CD14-positive monocyte (primary cell): ENCODE results near the gene RPS25. TPM values are rescaled to one million over a fixed set of nuclear protein-coding genes. Genes with fewer than 3 reads are reported as not detected.
"Not testable (repeated sequence)": the region's sequence is repeated elsewhere in the genome, so short reads cannot be mapped to it uniquely, and the experiment has no call there.

Source experiments
- DNase-seq, 3 donors: peaks; one replicate each; pipeline ENCODE4 v3.0.0-alpha.2; 2011 to 2022
- H2AFZ ChIP-seq: 2 replicates; pipeline ENCODE4 v1.6.0; 2012; ENCODE audit warnings: mild to moderate bottlenecking, low read depth, low read length, inconsistent platforms; ENCODE audit not compliant: insufficient read depth, poor library complexity, severe bottlenecking
- H3K27ac ChIP-seq, 2 donors: 1 replicate in 1 of 2; 2 replicates in 1 of 2; pipeline ENCODE4 v1.5.1; 2012 to 2013; ENCODE audit warnings: low read length in 2 of 2, control low read depth in 1 of 2, inconsistent platforms in 1 of 2, low read depth in 1 of 2, mild to moderate bottlenecking in 1 of 2
- H3K27me3 ChIP-seq, 2 donors: one replicate each; pipeline versions ENCODE4 v1.6.0 to v1.6.1; 2011 to 2013; ENCODE audit warnings: low read length in 2 of 2; ENCODE audit not compliant: control insufficient read depth in 2 of 2, insufficient read depth in 2 of 2
- H3K36me3 ChIP-seq, 2 donors: replicated peaks in 1 of 2; 1 replicate in 1 of 2; 2 replicates in 1 of 2; pipeline versions ENCODE4 v1.5.1 to v1.6.1; 2012 to 2013; ENCODE audit warnings: low read length in 2 of 2, control low read depth in 1 of 2, inconsistent platforms in 1 of 2, mild to moderate bottlenecking in 1 of 2; ENCODE audit not compliant: insufficient read depth in 2 of 2, control insufficient read depth in 1 of 2
- H3K4me1 ChIP-seq, 2 donors: 1 replicate in 1 of 2; 2 replicates in 1 of 2; pipeline versions ENCODE4 v1.5.1 to v1.6.1; 2012 to 2013; ENCODE audit warnings: low read length in 2 of 2, control low read depth in 1 of 2, inconsistent platforms in 1 of 2, mild to moderate bottlenecking in 1 of 2, moderate library complexity in 1 of 2; ENCODE audit not compliant: insufficient read depth in 2 of 2, control insufficient read depth in 1 of 2
- H3K4me2 ChIP-seq: replicated peaks from 2 replicates; pipeline ENCODE3; 2012; ENCODE audit warnings: low read length, moderate library complexity, mild to moderate bottlenecking; ENCODE audit not compliant: poor library complexity, severe bottlenecking; ENCODE audit errors: extremely low read depth
- H3K4me3 ChIP-seq, 3 experiments: fragments of 200-600 bp in 1 of 3; sonication (generic) in 1 of 3; replicated peaks in 1 of 3; 1 replicate in 2 of 3; 2 replicates in 1 of 3; pipeline ENCODE4 v1.5.1; 2011 to 2013; ENCODE audit warnings: low read length in 3 of 3, mild to moderate bottlenecking in 3 of 3, control low read depth in 2 of 3, low read depth in 2 of 3, inconsistent platforms in 1 of 3, moderate library complexity in 1 of 3
- H3K79me2 ChIP-seq: 2 replicates; pipeline ENCODE4 v1.6.0; 2012; ENCODE audit warnings: mild to moderate bottlenecking, control low read depth, inconsistent platforms, low read length, moderate library complexity; ENCODE audit not compliant: insufficient read depth
- H3K9ac ChIP-seq: 2 replicates; pipeline ENCODE4 v1.6.0; 2017; ENCODE audit warnings: low read length, mild to moderate bottlenecking; ENCODE audit not compliant: insufficient read depth, poor library complexity, severe bottlenecking
- H3K9me3 ChIP-seq, 2 donors: replicated peaks in 1 of 2; 1 replicate in 1 of 2; 2 replicates in 1 of 2; pipeline versions ENCODE4 v1.5.1 to v1.6.1; 2012 to 2013; ENCODE audit warnings: low read length in 2 of 2, control low read depth in 1 of 2; ENCODE audit not compliant: control insufficient read depth in 1 of 2, insufficient read depth in 1 of 2
- H4K20me1 ChIP-seq: 2 replicates; pipeline ENCODE4 v1.6.0; 2012; ENCODE audit warnings: mild to moderate bottlenecking, low read length, control low read depth, moderate library complexity; ENCODE audit not compliant: insufficient read depth
- H3K27ac Mint-ChIP-seq, 7 donors: one replicate each; pipeline ENCODE4 v1.8.0; 2020; ENCODE audit warnings: mild to moderate bottlenecking in 7 of 7, mixed read lengths in 7 of 7, moderate library complexity in 6 of 7, inconsistent platforms in 2 of 7
- H3K27me3 Mint-ChIP-seq, 3 donors: one replicate each; pipeline ENCODE4 v1.8.0; 2021 to 2022; ENCODE audit warnings: low read depth in 3 of 3, mild to moderate bottlenecking in 3 of 3, mixed read lengths in 3 of 3, moderate library complexity in 3 of 3, inconsistent platforms in 1 of 3
- H3K36me3 Mint-ChIP-seq, 2 donors: one replicate each; pipeline ENCODE4 v1.8.0; 2020; ENCODE audit warnings: mixed read lengths in 2 of 2, inconsistent platforms in 1 of 2, mild to moderate bottlenecking in 1 of 2
- H3K4me1 Mint-ChIP-seq: one replicate; pipeline ENCODE4 v1.8.0; 2020; ENCODE audit warnings: mild to moderate bottlenecking, mixed read lengths
- H3K4me3 Mint-ChIP-seq, 2 donors: one replicate each; pipeline ENCODE4 v1.8.0; 2020; ENCODE audit warnings: mild to moderate bottlenecking in 2 of 2, mixed read lengths in 2 of 2, moderate library complexity in 1 of 2
- H3K9me3 Mint-ChIP-seq, 7 donors: one replicate each; pipeline ENCODE4 v1.8.0; 2020 to 2022; ENCODE audit warnings: mixed read lengths in 7 of 7, mild to moderate bottlenecking in 6 of 7, moderate library complexity in 6 of 7, inconsistent platforms in 2 of 7
- WGBS: methylation state at CpG from one replicate; pipeline ENCODE4 v1.1.5; 2013; ENCODE audit warnings: missing lambda C conversion rate; ENCODE audit not compliant: insufficient coverage; 5-methylcytosine and 5-hydroxymethylcytosine counted together
- intact Hi-C, 2 donors: fragments of 100-400 bp; cut with micrococcal nuclease; formaldehyde crosslinking; loops; one replicate each; pipeline versions ENCODE4 v1.15.0 to v1.15.1; 2023
- polyA plus RNA-seq, 3 donors: library from polyadenylated mRNA; depleted of rRNA in 1 of 3; unstranded in 2 of 3; stranded (reverse) in 1 of 3; fragments of 300-500 nt in 2 of 3; fragments of >200 nt in 1 of 3; fragmentation: Illumina TruSeq in 2 of 3; gene quantifications; 1 replicate in 2 of 3; 2 replicates in 1 of 3; pipeline ENCODE4 v1.2.3, GENCODE V29; 2012 to 2021
- TF ChIP-seq, protein P1 (sequence below): fragments of 200-600 bp; IDR thresholded peaks from one replicate; pipeline ENCODE4 v1.8.0; 2022; ENCODE audit warnings: antibody characterized with exemption, mild to moderate bottlenecking

RPS25 gene
- polyA plus RNA-seq, 3 donors = 1,137 to 1,336 (median 1,264) TPM

DNA sequence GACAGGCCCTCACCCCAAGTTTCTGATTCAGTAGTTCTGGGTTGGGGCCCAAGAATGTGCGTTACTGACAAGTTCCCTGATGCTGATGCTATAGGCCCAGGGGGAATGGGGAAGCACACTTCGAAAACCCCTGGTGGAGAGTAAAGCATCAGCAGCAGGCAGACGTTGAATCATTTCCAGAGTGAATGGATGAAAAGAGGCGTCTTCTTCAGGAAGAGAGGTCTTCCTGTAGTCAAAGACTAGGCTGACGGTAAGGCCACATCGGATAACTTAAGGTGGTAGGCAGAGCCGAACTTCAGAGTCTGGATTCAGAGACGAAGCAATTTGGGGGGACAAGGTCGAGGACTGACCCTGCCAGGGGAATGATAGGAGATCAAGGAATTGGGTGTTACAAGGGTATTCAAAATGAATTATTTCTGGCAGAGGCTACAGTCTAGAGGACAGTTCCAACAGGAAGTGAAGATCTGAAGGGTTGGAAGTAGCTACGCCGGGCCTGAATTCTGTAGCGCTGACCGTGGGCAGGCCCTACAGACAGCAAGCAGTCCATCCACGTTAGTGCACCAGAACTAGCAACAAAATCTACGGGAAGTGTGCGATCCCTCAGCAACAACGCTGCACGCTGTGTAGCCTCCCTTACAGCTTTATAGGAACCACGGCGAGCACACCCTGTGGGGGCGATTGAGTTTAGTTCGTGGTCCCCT, 21.1 kb downstream of the RPS25 start:
- Histone ChIP-seq H3K9me3 (no peaks in the 10 kb centered on the region), H3K9ac (peak overlapping the region; percentile 24), H3K27me3 (no peaks in the 10 kb centered on the region), H3K36me3 (peaks cover 17 to 29% of the 10 kb centered on the region in 2 donors), H3K4me2 (peak overlapping the region; percentile 99), H3K4me3 (peak overlapping the region; percentile 65 to 87 (median 82)), H2AFZ (peak overlapping the region; percentile 95), H4K20me1 (no peaks in the 10 kb centered on the region), H3K27ac (peak overlapping the region in 1 of 2 donors; percentile 87), H3K79me2 (peaks cover 34% of the 10 kb centered on the region), H3K4me1 (peaks cover 19 to 23% of the 10 kb centered on the region in 2 donors)
- TF ChIP-seq, protein P1, sequence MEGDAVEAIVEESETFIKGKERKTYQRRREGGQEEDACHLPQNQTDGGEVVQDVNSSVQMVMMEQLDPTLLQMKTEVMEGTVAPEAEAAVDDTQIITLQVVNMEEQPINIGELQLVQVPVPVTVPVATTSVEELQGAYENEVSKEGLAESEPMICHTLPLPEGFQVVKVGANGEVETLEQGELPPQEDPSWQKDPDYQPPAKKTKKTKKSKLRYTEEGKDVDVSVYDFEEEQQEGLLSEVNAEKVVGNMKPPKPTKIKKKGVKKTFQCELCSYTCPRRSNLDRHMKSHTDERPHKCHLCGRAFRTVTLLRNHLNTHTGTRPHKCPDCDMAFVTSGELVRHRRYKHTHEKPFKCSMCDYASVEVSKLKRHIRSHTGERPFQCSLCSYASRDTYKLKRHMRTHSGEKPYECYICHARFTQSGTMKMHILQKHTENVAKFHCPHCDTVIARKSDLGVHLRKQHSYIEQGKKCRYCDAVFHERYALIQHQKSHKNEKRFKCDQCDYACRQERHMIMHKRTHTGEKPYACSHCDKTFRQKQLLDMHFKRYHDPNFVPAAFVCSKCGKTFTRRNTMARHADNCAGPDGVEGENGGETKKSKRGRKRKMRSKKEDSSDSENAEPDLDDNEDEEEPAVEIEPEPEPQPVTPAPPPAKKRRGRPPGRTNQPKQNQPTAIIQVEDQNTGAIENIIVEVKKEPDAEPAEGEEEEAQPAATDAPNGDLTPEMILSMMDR = peak; percentile 41
- Mint-ChIP-seq H3K9me3 (peaks cover 0 to 3% (median 0%) of the 10 kb centered on the region in 7 donors), H3K27ac (peak overlapping the region; percentile 87 to 95 (median 89)), H3K36me3 (peaks cover 24 to 34% of the 10 kb centered on the region in 2 donors), H3K27me3 (peaks cover 0 to 2% (median 0%) of the 10 kb centered on the region in 3 donors), H3K4me1 (peaks cover 27% of the 10 kb centered on the region), H3K4me3 (peak overlapping the region; percentile 95 to 97)
- peak; percentile 51 to 76 (median 55) for DNase-seq
- WGBS = 7% methylated on average over 20 of the region's 22 CpGs
- intact Hi-C loops = loop anchor here in 1 of 2 donors (5.0 kb wide), 1 partner anchor 35 kb away; the partner anchor contains the start of gene SLC37A4

DNA sequence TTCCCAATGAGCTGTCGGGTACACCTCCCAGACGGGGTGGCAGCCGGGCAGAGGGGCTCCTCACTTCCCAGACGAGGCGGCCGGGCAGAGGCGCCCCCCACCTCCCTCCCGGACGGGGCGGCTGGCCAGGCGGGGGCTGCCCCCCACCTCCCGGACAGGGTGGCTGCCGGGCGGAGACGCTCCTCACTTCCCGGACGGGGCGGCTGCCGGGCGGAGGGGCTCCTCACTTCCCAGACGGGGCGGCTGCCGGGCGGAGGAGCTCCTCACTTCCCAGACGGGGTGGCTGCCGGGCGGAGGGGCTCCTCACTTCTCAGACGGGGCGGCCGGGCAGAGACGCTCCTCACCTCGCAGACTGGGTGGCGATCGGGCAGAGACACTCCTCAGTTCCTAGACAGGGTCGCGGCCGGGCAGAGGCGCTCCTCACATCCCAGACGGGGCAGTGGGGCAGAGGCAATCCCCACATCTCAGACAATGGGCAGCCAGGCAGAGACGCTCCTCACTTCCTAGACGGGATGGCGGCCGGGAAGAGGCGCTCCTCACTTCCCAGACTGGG, 26.6 kb downstream of the RPS25 start:
- H3K9me3 Mint-ChIP-seq, H3K4me1 Mint-ChIP-seq, H3K36me3 Mint-ChIP-seq, H3K4me3 Mint-ChIP-seq, H3K36me3 ChIP-seq, H3K4me3 ChIP-seq, H3K27ac ChIP-seq, intact Hi-C loops, H2AFZ ChIP-seq, H3K27ac Mint-ChIP-seq, DNase-seq, H4K20me1 ChIP-seq, H3K79me2 ChIP-seq, H3K27me3 ChIP-seq, H3K4me2 ChIP-seq, H3K27me3 Mint-ChIP-seq, H3K9me3 ChIP-seq, H3K4me1 ChIP-seq, H3K9ac ChIP-seq: not testable (repeated sequence)
- 91% methylated on average over 19 of the region's 44 CpGs for WGBS
